ENCODE data around the gene GID4.

The GID4 gene

GRCh38 chr17:18043491-18043890 lies 4.3 kb downstream of the GID4 start:
- Histone ChIP-seq H3K14ac (ENCODE audit: low read length in 2 of 2) (no peak overlapping the region), H3K4me3 (ENCODE audit: insufficient read depth in 1 of 2, low read depth in 1 of 2, low read length in 2 of 2) (no peak overlapping the region), H2BK5ac (ENCODE audit: low read depth, low read length, poor library complexity, severe bottlenecking) (no peak overlapping the region), H3K9me3 (ENCODE audit: control insufficient read depth, low read length) (no peaks in the 10 kb centered on the region), H2AK5ac (ENCODE audit: low read length, severe bottlenecking) (no peak overlapping the region), H3K27ac (ENCODE audit: low read length, poor library complexity, severe bottlenecking) (no peak overlapping the region), H4K8ac (ENCODE audit: low read length) (no peak overlapping the region), H3K36me3 (ENCODE audit: control insufficient read depth in 1 of 2, insufficient read depth in 2 of 2, low read depth in 1 of 2, low read length in 2 of 2) (peaks cover 7 to 41% of the 10 kb centered on the region in 2 experiments), H3K4ac (ENCODE audit: low read depth in 1 of 2, low read length in 2 of 2) (no peak overlapping the region), H3K4me1 (ENCODE audit: control insufficient read depth, insufficient read depth, low read depth, low read length) (peaks cover 25% of the 10 kb centered on the region), H2AFZ (ENCODE audit: low read depth, low read length) (no peak overlapping the region), H3K18ac (ENCODE audit: low read depth in 1 of 2, low read length in 2 of 2) (no peak overlapping the region), H3K9ac (ENCODE audit: low read length) (peak overlapping the region; percentile 15), H2BK12ac (ENCODE audit: low read length in 2 of 2) (no peak overlapping the region), H3K23ac (ENCODE audit: low read length in 2 of 2) (no peak overlapping the region), H4K91ac (ENCODE audit: low read length) (no peak overlapping the region), H2BK120ac (ENCODE audit: low read depth, low read length) (no peak overlapping the region), H3K79me1 (replicated peaks; ENCODE audit: low read length, poor library complexity, severe bottlenecking) (peaks cover 34% of the 10 kb centered on the region), H2BK15ac (ENCODE audit: low read depth, poor library complexity, severe bottlenecking) (no peak overlapping the region), H3K4me2 (ENCODE audit: low read length, poor library complexity, severe bottlenecking) (no peak overlapping the region), H3K27me3 (ENCODE audit: control insufficient read depth in 1 of 2, insufficient read depth in 1 of 2, low read length in 2 of 2) (no peaks in the 10 kb centered on the region)
- peak; percentile 30 for DNase-seq
- WGBS = 91% methylated on average over 1 of the region's 1 CpG

GRCh38 chr17:18044609-18045008 lies 5.4 kb downstream of the GID4 start:
- peaks cover 25% of the 10 kb centered on the region for H3K4me1 ChIP-seq (ENCODE audit: control insufficient read depth, insufficient read depth, low read depth, low read length)
- H3K4me3 ChIP-seq (ENCODE audit: insufficient read depth in 1 of 2, low read depth in 1 of 2, low read length in 2 of 2) = no peak overlapping the region
- no peaks in the 10 kb centered on the region for H3K27me3 ChIP-seq (ENCODE audit: control insufficient read depth in 1 of 2, insufficient read depth in 1 of 2, low read length in 2 of 2)
- H2BK5ac ChIP-seq (ENCODE audit: low read depth, low read length, poor library complexity, severe bottlenecking) = no peak overlapping the region
- peak overlapping the region; percentile 54 for H2AK5ac ChIP-seq (ENCODE audit: low read length, severe bottlenecking)
- H2BK15ac ChIP-seq (ENCODE audit: low read depth, poor library complexity, severe bottlenecking) = no peak overlapping the region
- H3K18ac ChIP-seq (ENCODE audit: low read depth in 1 of 2, low read length in 2 of 2) = no peak overlapping the region
- no peak overlapping the region for H3K23ac ChIP-seq (ENCODE audit: low read length in 2 of 2)
- no peak overlapping the region for H4K8ac ChIP-seq (ENCODE audit: low read length)
- H3K36me3 ChIP-seq (ENCODE audit: control insufficient read depth in 1 of 2, insufficient read depth in 2 of 2, low read depth in 1 of 2, low read length in 2 of 2) = peaks cover 7 to 45% of the 10 kb centered on the region in 2 experiments
- no peak overlapping the region for H2AFZ ChIP-seq (ENCODE audit: low read depth, low read length)
- no peak overlapping the region for H3K4ac ChIP-seq (ENCODE audit: low read depth in 1 of 2, low read length in 2 of 2)
- peaks cover 31% of the 10 kb centered on the region for H3K79me1 ChIP-seq (replicated peaks; ENCODE audit: low read length, poor library complexity, severe bottlenecking)
- H4K91ac ChIP-seq (ENCODE audit: low read length) = no peak overlapping the region
- H3K9me3 ChIP-seq (ENCODE audit: control insufficient read depth, low read length) = no peaks in the 10 kb centered on the region
- H2BK120ac ChIP-seq (ENCODE audit: low read depth, low read length) = no peak overlapping the region
- H3K27ac ChIP-seq (ENCODE audit: low read length, poor library complexity, severe bottlenecking) = no peak overlapping the region
- 94% methylated on average over 3 of the region's 3 CpGs for WGBS
- H3K14ac ChIP-seq (ENCODE audit: low read length in 2 of 2) = no peak overlapping the region
- H3K9ac ChIP-seq (ENCODE audit: low read length) = peak overlapping the region; percentile 9
- DNase-seq = no peak
- no peak overlapping the region for H2BK12ac ChIP-seq (ENCODE audit: low read length in 2 of 2)
- no peak overlapping the region for H3K4me2 ChIP-seq (ENCODE audit: low read length, poor library complexity, severe bottlenecking)

GRCh38 chr17:18045691-18046350 lies 6.6 kb downstream of the GID4 start:
- Histone ChIP-seq H2AK5ac (ENCODE audit: low read length, severe bottlenecking) (no peak overlapping the region), H2BK12ac (ENCODE audit: low read length in 2 of 2) (no peak overlapping the region), H2BK120ac (ENCODE audit: low read depth, low read length) (no peak overlapping the region), H3K4me3 (ENCODE audit: insufficient read depth in 1 of 2, low read depth in 1 of 2, low read length in 2 of 2) (no peak overlapping the region), H3K36me3 (ENCODE audit: control insufficient read depth in 1 of 2, insufficient read depth in 2 of 2, low read depth in 1 of 2, low read length in 2 of 2) (peaks cover 7 to 57% of the 10 kb centered on the region in 2 experiments), H2BK15ac (ENCODE audit: low read depth, poor library complexity, severe bottlenecking) (no peak overlapping the region), H2AFZ (ENCODE audit: low read depth, low read length) (no peak overlapping the region), H3K4me2 (ENCODE audit: low read length, poor library complexity, severe bottlenecking) (no peak overlapping the region), H3K9ac (ENCODE audit: low read length) (no peak overlapping the region), H3K4me1 (ENCODE audit: control insufficient read depth, insufficient read depth, low read depth, low read length) (peaks cover 17% of the 10 kb centered on the region), H3K27me3 (ENCODE audit: control insufficient read depth in 1 of 2, insufficient read depth in 1 of 2, low read length in 2 of 2) (no peaks in the 10 kb centered on the region), H3K14ac (ENCODE audit: low read length in 2 of 2) (no peak overlapping the region), H3K4ac (ENCODE audit: low read depth in 1 of 2, low read length in 2 of 2) (no peak overlapping the region), H4K8ac (ENCODE audit: low read length) (no peak overlapping the region), H3K23ac (ENCODE audit: low read length in 2 of 2) (no peak overlapping the region), H3K79me1 (replicated peaks; ENCODE audit: low read length, poor library complexity, severe bottlenecking) (peaks cover 25% of the 10 kb centered on the region), H3K18ac (ENCODE audit: low read depth in 1 of 2, low read length in 2 of 2) (no peak overlapping the region), H2BK5ac (ENCODE audit: low read depth, low read length, poor library complexity, severe bottlenecking) (no peak overlapping the region), H3K9me3 (ENCODE audit: control insufficient read depth, low read length) (no peaks in the 10 kb centered on the region), H4K91ac (ENCODE audit: low read length) (no peak overlapping the region), H3K27ac (ENCODE audit: low read length, poor library complexity, severe bottlenecking) (peak overlapping the region; percentile 60)
- DNase-seq = no peak
- WGBS = 71% methylated on average over 2 of the region's 3 CpGs

- no peak overlapping the region for H2AK5ac ChIP-seq (ENCODE audit: low read length, severe bottlenecking)
- H3K79me1 ChIP-seq (replicated peaks; ENCODE audit: low read length, poor library complexity, severe bottlenecking) = no peaks in the 10 kb centered on the region
- H4K8ac ChIP-seq (ENCODE audit: low read length) = no peak overlapping the region
- no peak overlapping the region for H3K14ac ChIP-seq (ENCODE audit: low read length in 2 of 2)
- no peak overlapping the region for H3K9ac ChIP-seq (ENCODE audit: low read length)
- no peak overlapping the region for H2BK15ac ChIP-seq (ENCODE audit: low read depth, poor library complexity, severe bottlenecking)
- no peaks in the 10 kb centered on the region for H3K9me3 ChIP-seq (ENCODE audit: control insufficient read depth, low read length)
- H3K4me2 ChIP-seq (ENCODE audit: low read length, poor library complexity, severe bottlenecking) = no peak overlapping the region
- no peak overlapping the region for H4K91ac ChIP-seq (ENCODE audit: low read length)
- no peak overlapping the region for H3K18ac ChIP-seq (ENCODE audit: low read depth in 1 of 2, low read length in 2 of 2)
- H3K36me3 ChIP-seq (ENCODE audit: control insufficient read depth in 1 of 2, insufficient read depth in 2 of 2, low read depth in 1 of 2, low read length in 2 of 2) = peaks cover 36 to 71% of the 10 kb centered on the region in 2 experiments
- H3K23ac ChIP-seq (ENCODE audit: low read length in 2 of 2) = no peak overlapping the region
- no peak overlapping the region for H2BK12ac ChIP-seq (ENCODE audit: low read length in 2 of 2)
- WGBS = 95% methylated on average over 5 of the region's 6 CpGs
- no peak overlapping the region for H2BK5ac ChIP-seq (ENCODE audit: low read depth, low read length, poor library complexity, severe bottlenecking)
- H3K4me1 ChIP-seq (ENCODE audit: control insufficient read depth, insufficient read depth, low read depth, low read length) = peaks cover 4% of the 10 kb centered on the region
- no peak overlapping the region for H2BK120ac ChIP-seq (ENCODE audit: low read depth, low read length)
- H3K4me3 ChIP-seq (ENCODE audit: insufficient read depth in 1 of 2, low read depth in 1 of 2, low read length in 2 of 2) = no peak overlapping the region
- H3K4ac ChIP-seq (ENCODE audit: low read depth in 1 of 2, low read length in 2 of 2) = no peak overlapping the region
- H3K27me3 ChIP-seq (ENCODE audit: control insufficient read depth in 1 of 2, insufficient read depth in 1 of 2, low read length in 2 of 2) = no peaks in the 10 kb centered on the region
- no peak overlapping the region for H3K27ac ChIP-seq (ENCODE audit: low read length, poor library complexity, severe bottlenecking)
- H2AFZ ChIP-seq (ENCODE audit: low read depth, low read length) = no peak overlapping the region
- no peak for DNase-seq
Observed at GRCh38 chr17:18055597-18055996, 16.4 kb downstream of the GID4 start.
